HepG2 (cell line): ENCODE results near the gene EEIG1. TPM values are rescaled to one million over a fixed set of nuclear protein-coding genes. Genes with fewer than 3 reads are reported as not detected.

Source experiments
- AGO2 ChIP-seq: fragments of 200-400 bp; formaldehyde crosslinking; optimal IDR thresholded peaks from 2 replicates; pipeline ENCODE3; 2017; ENCODE audit warnings: mild to moderate bottlenecking, low read depth, low read length, moderate library complexity
- CBX5 ChIP-seq: sonication (generic); formaldehyde crosslinking; IDR thresholded peaks from 2 replicates; pipeline ENCODE4 v1.4.0; 2020; ENCODE audit warnings: missing genetic modification reagents, borderline replicate concordance
- CTCF ChIP-seq: sonication (generic); formaldehyde crosslinking; IDR thresholded peaks from 2 replicates; pipeline ENCODE4 v1.5.0; 2020; ENCODE audit warnings: mild to moderate bottlenecking, missing genetic modification reagents, moderate library complexity
- DR1 ChIP-seq: sonication (generic); formaldehyde crosslinking; IDR thresholded peaks from 2 replicates; pipeline ENCODE4 v1.8.0; 2021; ENCODE audit warnings: mild to moderate bottlenecking, missing genetic modification reagents, inconsistent platforms
- FOXC1 ChIP-seq: sonication (generic); formaldehyde crosslinking; IDR thresholded peaks from 2 replicates; pipeline ENCODE4 v1.8.0; 2022; ENCODE audit warnings: mild to moderate bottlenecking, missing genetic modification reagents, borderline replicate concordance
- GATAD2A ChIP-seq: IDR thresholded peaks from 2 replicates; pipeline ENCODE4 v1.6.1; 2016
- KDM1A ChIP-seq: IDR thresholded peaks from 2 replicates; pipeline ENCODE4 v1.6.1; 2016; ENCODE audit warnings: missing compliant biosample characterization
- NCOA2 ChIP-seq: sonication (generic); formaldehyde crosslinking; IDR thresholded peaks from 2 replicates; pipeline ENCODE4 v1.8.0; 2022; ENCODE audit warnings: inconsistent platforms
- NR2F6 ChIP-seq, 2 experiments: IDR thresholded peaks; 2 replicates each; pipeline ENCODE4 v1.6.1; 2016; ENCODE audit warnings: antibody characterized with exemption in 1 of 2, mild to moderate bottlenecking in 1 of 2
- PITX1 ChIP-seq: sonication (generic); formaldehyde crosslinking; IDR thresholded peaks from 2 replicates; pipeline ENCODE4 v1.5.1; 2020; ENCODE audit warnings: mild to moderate bottlenecking, missing genetic modification reagents
- SAP130 ChIP-seq: IDR thresholded peaks from 2 replicates; pipeline ENCODE4 v1.6.1; 2016; ENCODE audit warnings: low read depth
- SMC3 ChIP-seq: IDR thresholded peaks from 2 replicates; pipeline ENCODE4 v1.6.1; 2011; ENCODE audit warnings: low read length, improper control_type of control experiment
- ZBTB7B ChIP-seq: sonication (generic); formaldehyde crosslinking; IDR thresholded peaks from 2 replicates; pipeline ENCODE4 v1.4.0; 2020; ENCODE audit warnings: missing genetic modification reagents
- ZNF431 ChIP-seq: sonication (generic); formaldehyde crosslinking; IDR thresholded peaks from 2 replicates; pipeline ENCODE4 v1.9.0; 2022; ENCODE audit warnings: missing genetic modification reagents, low read depth, mild to moderate bottlenecking, borderline replicate concordance
- ZNF44 ChIP-seq: sonication (generic); formaldehyde crosslinking; IDR thresholded peaks from 2 replicates; pipeline ENCODE4 v1.5.1; 2020; ENCODE audit warnings: mild to moderate bottlenecking, missing genetic modification reagents
- ZNF605 ChIP-seq: sonication (generic); formaldehyde crosslinking; IDR thresholded peaks from 2 replicates; pipeline ENCODE4 v1.8.0; 2022; ENCODE audit warnings: mild to moderate bottlenecking, missing genetic modification reagents
- ZNF7 ChIP-seq: IDR thresholded peaks from 2 replicates; pipeline ENCODE4 v1.6.1; 2016; ENCODE audit warnings: missing biosample characterization, missing genetic modification reagents
- ZNF878 ChIP-seq: sonication (generic); formaldehyde crosslinking; IDR thresholded peaks from 2 replicates; pipeline ENCODE4 v1.8.1; 2023; ENCODE audit warnings: mild to moderate bottlenecking, missing genetic modification reagents, moderate library complexity
- polyA plus RNA-seq, 8 experiments: library from polyadenylated mRNA; depleted of rRNA in 3 of 8; stranded (reverse) in 7 of 8; unstranded in 1 of 8; fragments of >200 nt; fragmentation: Illumina TruSeq in 4 of 8; extraction: Trizol in 4 of 8; gene quantifications; 2 replicates each; pipeline versions ENCODE4 v1.2.1 to v1.2.3, GENCODE V29; 2011 to 2016; ENCODE audit warnings: low read depth in 4 of 8, missing spikeins in 1 of 8, mixed read lengths in 1 of 8; ENCODE audit not compliant: insufficient read depth in 1 of 8
- total RNA-seq, 5 experiments: library from RNA; depleted of rRNA; stranded (reverse); fragments of >200 nt; fragmentation: Illumina TruSeq; extraction: Trizol; gene quantifications; 2 replicates each; pipeline ENCODE4 v1.2.3, GENCODE V29; 2016; ENCODE audit warnings: low read depth in 1 of 5
- TF ChIP-seq, protein P1 (sequence below): sonication (generic); formaldehyde crosslinking; IDR thresholded peaks from 2 replicates; pipeline ENCODE4 v1.4.0; 2020; ENCODE audit warnings: missing genetic modification reagents
- TF ChIP-seq, protein P2 (sequence below): sonication (generic); formaldehyde crosslinking; IDR thresholded peaks from 2 replicates; pipeline ENCODE4; 2020; ENCODE audit warnings: missing genetic modification reagents, mild to moderate bottlenecking, borderline replicate concordance
- TF ChIP-seq, protein P3 (sequence below): sonication (generic); formaldehyde crosslinking; IDR thresholded peaks from 2 replicates; pipeline ENCODE4 v1.4.0; 2020; ENCODE audit warnings: missing genetic modification reagents

EEIG1 gene
- total and polyA plus RNA-seq, 2 of the 13 experiments (the other 11 are each of a cell fraction or from before 2014, with no cell fraction given), result 16.6 to 25.2 TPM

- no peak for TF ChIP-seq ZNF7 (CRISPR knock-in tag)
- no peak for TF ChIP-seq ZNF44
- TF ChIP-seq, protein P1, sequence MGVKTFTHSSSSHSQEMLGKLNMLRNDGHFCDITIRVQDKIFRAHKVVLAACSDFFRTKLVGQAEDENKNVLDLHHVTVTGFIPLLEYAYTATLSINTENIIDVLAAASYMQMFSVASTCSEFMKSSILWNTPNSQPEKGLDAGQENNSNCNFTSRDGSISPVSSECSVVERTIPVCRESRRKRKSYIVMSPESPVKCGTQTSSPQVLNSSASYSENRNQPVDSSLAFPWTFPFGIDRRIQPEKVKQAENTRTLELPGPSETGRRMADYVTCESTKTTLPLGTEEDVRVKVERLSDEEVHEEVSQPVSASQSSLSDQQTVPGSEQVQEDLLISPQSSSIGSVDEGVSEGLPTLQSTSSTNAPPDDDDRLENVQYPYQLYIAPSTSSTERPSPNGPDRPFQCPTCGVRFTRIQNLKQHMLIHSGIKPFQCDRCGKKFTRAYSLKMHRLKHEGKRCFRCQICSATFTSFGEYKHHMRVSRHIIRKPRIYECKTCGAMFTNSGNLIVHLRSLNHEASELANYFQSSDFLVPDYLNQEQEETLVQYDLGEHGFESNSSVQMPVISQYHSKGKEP, result no peak
- TF ChIP-seq, protein P2, sequence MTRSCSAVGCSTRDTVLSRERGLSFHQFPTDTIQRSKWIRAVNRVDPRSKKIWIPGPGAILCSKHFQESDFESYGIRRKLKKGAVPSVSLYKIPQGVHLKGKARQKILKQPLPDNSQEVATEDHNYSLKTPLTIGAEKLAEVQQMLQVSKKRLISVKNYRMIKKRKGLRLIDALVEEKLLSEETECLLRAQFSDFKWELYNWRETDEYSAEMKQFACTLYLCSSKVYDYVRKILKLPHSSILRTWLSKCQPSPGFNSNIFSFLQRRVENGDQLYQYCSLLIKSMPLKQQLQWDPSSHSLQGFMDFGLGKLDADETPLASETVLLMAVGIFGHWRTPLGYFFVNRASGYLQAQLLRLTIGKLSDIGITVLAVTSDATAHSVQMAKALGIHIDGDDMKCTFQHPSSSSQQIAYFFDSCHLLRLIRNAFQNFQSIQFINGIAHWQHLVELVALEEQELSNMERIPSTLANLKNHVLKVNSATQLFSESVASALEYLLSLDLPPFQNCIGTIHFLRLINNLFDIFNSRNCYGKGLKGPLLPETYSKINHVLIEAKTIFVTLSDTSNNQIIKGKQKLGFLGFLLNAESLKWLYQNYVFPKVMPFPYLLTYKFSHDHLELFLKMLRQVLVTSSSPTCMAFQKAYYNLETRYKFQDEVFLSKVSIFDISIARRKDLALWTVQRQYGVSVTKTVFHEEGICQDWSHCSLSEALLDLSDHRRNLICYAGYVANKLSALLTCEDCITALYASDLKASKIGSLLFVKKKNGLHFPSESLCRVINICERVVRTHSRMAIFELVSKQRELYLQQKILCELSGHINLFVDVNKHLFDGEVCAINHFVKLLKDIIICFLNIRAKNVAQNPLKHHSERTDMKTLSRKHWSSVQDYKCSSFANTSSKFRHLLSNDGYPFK, result 0 out of 2 replicates have a peak, but pooled peaks have one; percentile 9
- TF ChIP-seq ZBTB7B, result peak; percentile 86
- no peak for TF ChIP-seq KDM1A (CRISPR knock-in tag)
- no peak for TF ChIP-seq ZNF431 (CRISPR knock-in tag)
- TF ChIP-seq PITX1 (CRISPR knock-in tag), result 0 out of 2 replicates have a peak, but pooled peaks have one; percentile 48
- no peak for TF ChIP-seq NR2F6 (IDR thresholded peaks at IDR 0.05)
- no peak for TF ChIP-seq NR2F6 (CRISPR knock-in tag; IDR thresholded peaks at IDR 0.05)
- TF ChIP-seq SAP130 (CRISPR knock-in tag), result 0 out of 2 replicates have a peak, but pooled peaks have one; percentile 29
- peak; percentile 94 for TF ChIP-seq AGO2
- 0 out of 2 replicates have a peak, but pooled peaks have one; percentile 14 for TF ChIP-seq GATAD2A (CRISPR knock-in tag)
- TF ChIP-seq NCOA2 (CRISPR knock-in tag), result no peak
- TF ChIP-seq ZNF605 (CRISPR knock-in tag), result 0 out of 2 replicates have a peak, but pooled peaks have one; percentile 57
- TF ChIP-seq ZNF878 (CRISPR knock-in tag), result no peak
- peak; percentile 91 for TF ChIP-seq CTCF (CRISPR knock-in tag)
- peak; percentile 33; the same call in 1 of the 2 replicates for TF ChIP-seq CBX5 (CRISPR knock-in tag)
- TF ChIP-seq, protein P3, sequence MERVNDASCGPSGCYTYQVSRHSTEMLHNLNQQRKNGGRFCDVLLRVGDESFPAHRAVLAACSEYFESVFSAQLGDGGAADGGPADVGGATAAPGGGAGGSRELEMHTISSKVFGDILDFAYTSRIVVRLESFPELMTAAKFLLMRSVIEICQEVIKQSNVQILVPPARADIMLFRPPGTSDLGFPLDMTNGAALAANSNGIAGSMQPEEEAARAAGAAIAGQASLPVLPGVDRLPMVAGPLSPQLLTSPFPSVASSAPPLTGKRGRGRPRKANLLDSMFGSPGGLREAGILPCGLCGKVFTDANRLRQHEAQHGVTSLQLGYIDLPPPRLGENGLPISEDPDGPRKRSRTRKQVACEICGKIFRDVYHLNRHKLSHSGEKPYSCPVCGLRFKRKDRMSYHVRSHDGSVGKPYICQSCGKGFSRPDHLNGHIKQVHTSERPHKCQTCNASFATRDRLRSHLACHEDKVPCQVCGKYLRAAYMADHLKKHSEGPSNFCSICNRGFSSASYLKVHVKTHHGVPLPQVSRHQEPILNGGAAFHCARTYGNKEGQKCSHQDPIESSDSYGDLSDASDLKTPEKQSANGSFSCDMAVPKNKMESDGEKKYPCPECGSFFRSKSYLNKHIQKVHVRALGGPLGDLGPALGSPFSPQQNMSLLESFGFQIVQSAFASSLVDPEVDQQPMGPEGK, result 0 out of 2 replicates have a peak, but pooled peaks have one; percentile 16
- no peak for TF ChIP-seq DR1
- peak; percentile 25; the same call in 1 of the 2 replicates for TF ChIP-seq SMC3
- peak; percentile 27; the same call in 1 of the 2 replicates for TF ChIP-seq FOXC1
Measured at GRCh38 chr9:127942216-127943010, 38.4 kb downstream of the EEIG1 start (continued).
